Epithelial cell of proximal tubule (primary cell): Measurements from ENCODE around the gene PAXIP1. TPM values are rescaled to one million over a fixed set of nuclear protein-coding genes. Genes with fewer than 3 reads are reported as not detected.
A peak's percentile ranks its signal among the peaks of the same experiment; 100 is the strongest.

Experiments
- DNase-seq: peaks from one replicate; pipeline ENCODE4 v3.0.0-alpha.2; 2011; ENCODE audit warnings: low read depth
- H3K4me3 ChIP-seq: 2 replicates; pipeline ENCODE4 v1.5.1; 2011; ENCODE audit warnings: low read depth, mild to moderate bottlenecking, low read length
- CTCF ChIP-seq: conservative IDR thresholded peaks from 2 replicates; pipeline ENCODE4 v1.5.1; 2012; ENCODE audit warnings: low read depth, mild to moderate bottlenecking, low read length
- total RNA-seq: library from RNA; depleted of rRNA; stranded (reverse); fragments of >200 nt; gene quantifications from 2 replicates; pipeline ENCODE4 v1.2.3, GENCODE V29; 2015

Gene PAXIP1
- total RNA-seq, 1 donor from 2014 or later: 14.5 TPM

GRCh38 chr7:154917808-154918160 lies 85.1 kb downstream of the PAXIP1 start:
- DNase-seq: no peak

GRCh38 chr7:154916856-154917807 lies 85.8 kb downstream of the PAXIP1 start:
- no peak overlapping the region for H3K4me3 ChIP-seq
- TF ChIP-seq CTCF: no peak
- DNase-seq: no peak

More at GRCh38 chr7:154917808-154918160, 85.1 kb downstream of the PAXIP1 start:
- TF ChIP-seq CTCF: no peak
- no peak overlapping the region for H3K4me3 ChIP-seq

- DNase-seq: no peak
- no peak overlapping the region for H3K4me3 ChIP-seq
- TF ChIP-seq CTCF: no peak
Observed at GRCh38 chr7:154916381-154916780, 86.5 kb downstream of the PAXIP1 start.

GRCh38 chr7:154915600-154915999 lies 87.3 kb downstream of the PAXIP1 start:
- no peak overlapping the region for H3K4me3 ChIP-seq
- TF ChIP-seq CTCF: no peak
- no peak for DNase-seq

GRCh38 chr7:154914996-154915380 lies 87.9 kb downstream of the PAXIP1 start:
- no peak for DNase-seq
- H3K4me3 ChIP-seq: no peak overlapping the region
- no peak for TF ChIP-seq CTCF

- no peak for TF ChIP-seq CTCF
- peak overlapping the region; percentile 33 for H3K4me3 ChIP-seq
- no peak for DNase-seq
Observed at GRCh38 chr7:154914308-154914995, 88.5 kb downstream of the PAXIP1 start.
